PC-9 (cell line): ENCODE data around the gene PPP2R3A. TPM values are rescaled to one million over a fixed set of nuclear protein-coding genes. Genes with fewer than 3 reads are reported as not detected.
"Not testable (repeated sequence)": the region's sequence is repeated elsewhere in the genome, so short reads cannot be mapped to it uniquely, and the experiment has no call there.

ENCODE experiments used
- BruUV-seq: library from RNA; stranded (reverse); fragments of 400-500 nt; replicated peaks from 2 replicates; lab custom pipeline; 2021; lab: Mats Ljungman, UMichigan
- CTCF ChIA-PET: fragments of 300-600 bp; sonication (Branson Sonifier 250); formaldehyde crosslinking; loops from one replicate; lab custom pipeline; 2022; ENCODE audit warnings: antibody characterized with exemption; lab: Charles Lee
- POLR2A ChIA-PET: fragments of 300-600 bp; sonication (Branson Sonifier 250); formaldehyde crosslinking; loops from one replicate; lab custom pipeline; 2022; ENCODE audit warnings: antibody characterized with exemption; ENCODE audit not compliant: unreplicated experiment; lab: Charles Lee
- DNase-seq, 2 experiments: peaks; one replicate each; pipeline versions ENCODE4 v3.0.0 to v3.0.0-alpha.2; 2015 to 2022; ENCODE audit warnings: mixed read lengths in 1 of 2
- H2AFZ ChIP-seq: fragments of 200-600 bp; sonication (generic); 2 replicates; pipeline ENCODE4 v1.8.1; 2017; ENCODE audit warnings: antibody characterized with exemption
- H3F3A ChIP-seq: fragments of 200-600 bp; sonication (generic); 2 replicates; pipeline ENCODE4 v1.8.1; 2017; ENCODE audit warnings: antibody characterized with exemption, mild to moderate bottlenecking, low read depth; ENCODE audit not compliant: insufficient read depth
- H3K27ac ChIP-seq: fragments of 200-600 bp; sonication (generic); 2 replicates; pipeline ENCODE4 v1.6.1; 2016; ENCODE audit warnings: mixed run types
- H3K27me3 ChIP-seq: fragments of 200-600 bp; sonication (generic); 2 replicates; pipeline ENCODE4 v1.6.1; 2016; ENCODE audit warnings: low read depth, mixed run types; ENCODE audit not compliant: insufficient read depth
- H3K36me3 ChIP-seq: fragments of 200-600 bp; sonication (generic); 2 replicates; pipeline ENCODE4 v1.6.1; 2016; ENCODE audit warnings: low read depth, mixed run types
- H3K4me1 ChIP-seq: fragments of 200-600 bp; sonication (generic); replicated peaks from 2 replicates; pipeline ENCODE4 v1.6.1; 2016; ENCODE audit warnings: mixed run types; ENCODE audit not compliant: insufficient read depth
- H3K4me2 ChIP-seq: fragments of 200-600 bp; sonication (generic); 2 replicates; pipeline ENCODE4 v1.6.1; 2017; ENCODE audit warnings: mixed run types
- H3K4me3 ChIP-seq: fragments of 200-600 bp; sonication (generic); 2 replicates; pipeline ENCODE4 v1.6.1; 2016; ENCODE audit warnings: mixed run types
- H3K79me2 ChIP-seq: fragments of 200-600 bp; sonication (generic); 2 replicates; pipeline ENCODE4 v1.6.1; 2017; ENCODE audit warnings: low read depth, mixed run types
- H3K9me2 ChIP-seq: fragments of 200-600 bp; sonication (generic); 2 replicates; pipeline ENCODE4 v1.8.1; 2017; ENCODE audit warnings: mild to moderate bottlenecking; ENCODE audit not compliant: insufficient read depth
- H3K9me3 ChIP-seq: fragments of 200-600 bp; sonication (generic); 2 replicates; pipeline ENCODE4 v1.8.1; 2016; ENCODE audit warnings: low read depth; ENCODE audit not compliant: insufficient read depth
- H4K20me1 ChIP-seq: fragments of 200-600 bp; sonication (generic); 2 replicates; pipeline ENCODE4 v1.8.1; 2017; ENCODE audit not compliant: insufficient read depth
- EZH2 ChIP-seq: fragments of 200-600 bp; sonication (generic); IDR thresholded peaks from 2 replicates; pipeline ENCODE4 v1.8.0; 2017; ENCODE audit warnings: antibody characterized with exemption, low read depth
- intact Hi-C: fragments of 100-400 bp; cut with micrococcal nuclease; formaldehyde crosslinking; loops from one replicate; pipeline ENCODE4 v1.10.0; 2022; ENCODE audit not compliant: unreplicated experiment
- total RNA-seq: library from RNA; stranded (reverse); gene quantifications from 2 replicates; pipeline ENCODE4 v1.2.3, GENCODE V29; 2021
- TF ChIP-seq, protein P1 (sequence below): fragments of 200-600 bp; sonication (generic); conservative IDR thresholded peaks from 2 replicates; pipeline ENCODE4 v1.6.1; 2017; ENCODE audit warnings: mixed run types, antibody characterized with exemption, mild to moderate bottlenecking, moderate library complexity

Gene PPP2R3A
- total RNA-seq, 1 experiment from 2014 or later: 42.6 TPM

- CTCF ChIA-PET: interaction anchor here (0.6 kb wide), 1 partner anchor 345 kb away, joined by 4 read pairs; no protein-coding TSS in a partner anchor
- DNase-seq: peak; percentile 38 to 91
Measured at GRCh38 chr3:135927155-135927554, 38.4 kb upstream of the PPP2R3A start.

GRCh38 chr3:135929670-135930069 lies 35.9 kb upstream of the PPP2R3A start:
- Histone ChIP-seq H3F3A (peaks cover 9% of the 10 kb centered on the region; the same call in 1 of the 2 replicates), H3K4me1 (peaks cover 22% of the 10 kb centered on the region), H3K9me3 (no peaks in the 10 kb centered on the region), H3K4me2 (no peak overlapping the region), H3K27ac (no peak overlapping the region), H2AFZ (no peak overlapping the region), H3K4me3 (no peak overlapping the region), H4K20me1 (no peaks in the 10 kb centered on the region), H3K36me3 (no peaks in the 10 kb centered on the region), H3K27me3 (no peaks in the 10 kb centered on the region), H3K79me2 (no peaks in the 10 kb centered on the region), H3K9me2 (no peaks in the 10 kb centered on the region)
- CTCF ChIA-PET: no interaction called here
- peak in 1 of 2 experiments; percentile 21 for DNase-seq
- no TSS peak for BruUV-seq
- TF ChIP-seq, protein P1, sequence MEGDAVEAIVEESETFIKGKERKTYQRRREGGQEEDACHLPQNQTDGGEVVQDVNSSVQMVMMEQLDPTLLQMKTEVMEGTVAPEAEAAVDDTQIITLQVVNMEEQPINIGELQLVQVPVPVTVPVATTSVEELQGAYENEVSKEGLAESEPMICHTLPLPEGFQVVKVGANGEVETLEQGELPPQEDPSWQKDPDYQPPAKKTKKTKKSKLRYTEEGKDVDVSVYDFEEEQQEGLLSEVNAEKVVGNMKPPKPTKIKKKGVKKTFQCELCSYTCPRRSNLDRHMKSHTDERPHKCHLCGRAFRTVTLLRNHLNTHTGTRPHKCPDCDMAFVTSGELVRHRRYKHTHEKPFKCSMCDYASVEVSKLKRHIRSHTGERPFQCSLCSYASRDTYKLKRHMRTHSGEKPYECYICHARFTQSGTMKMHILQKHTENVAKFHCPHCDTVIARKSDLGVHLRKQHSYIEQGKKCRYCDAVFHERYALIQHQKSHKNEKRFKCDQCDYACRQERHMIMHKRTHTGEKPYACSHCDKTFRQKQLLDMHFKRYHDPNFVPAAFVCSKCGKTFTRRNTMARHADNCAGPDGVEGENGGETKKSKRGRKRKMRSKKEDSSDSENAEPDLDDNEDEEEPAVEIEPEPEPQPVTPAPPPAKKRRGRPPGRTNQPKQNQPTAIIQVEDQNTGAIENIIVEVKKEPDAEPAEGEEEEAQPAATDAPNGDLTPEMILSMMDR: no peak
- TF ChIP-seq EZH2: no peak
- intact Hi-C loops: no loop called here
- POLR2A ChIA-PET: no interaction called here

More at GRCh38 chr3:135927155-135927554, 38.4 kb upstream of the PPP2R3A start:
- Histone ChIP-seq H3F3A (peaks cover 9% of the 10 kb centered on the region; the same call in 1 of the 2 replicates), H3K9me3 (no peaks in the 10 kb centered on the region), H3K9me2 (no peaks in the 10 kb centered on the region), H3K4me1 (peaks cover 22% of the 10 kb centered on the region), H2AFZ (no peak overlapping the region; the same call in 1 of the 2 replicates), H3K27ac (no peak overlapping the region; the same call in 1 of the 2 replicates), H3K27me3 (no peaks in the 10 kb centered on the region), H3K79me2 (no peaks in the 10 kb centered on the region), H3K4me2 (peak overlapping the region; percentile 37), H4K20me1 (no peaks in the 10 kb centered on the region), H3K4me3 (no peak overlapping the region), H3K36me3 (no peaks in the 10 kb centered on the region)
- intact Hi-C loops: loop anchor here (2.0 kb wide), 1 partner anchor 38 kb away; the partner anchor contains the start of gene PPP2R3A
- no peak for TF ChIP-seq EZH2
- no TSS peak for BruUV-seq
- POLR2A ChIA-PET: interaction anchor here (0.6 kb wide), 1 partner anchor 324 kb away, joined by 3 read pairs; no protein-coding TSS in a partner anchor

GRCh38 chr3:135930255-135930654 lies 35.3 kb upstream of the PPP2R3A start:
- H3F3A ChIP-seq: peaks cover 9% of the 10 kb centered on the region; the same call in 1 of the 2 replicates
- intact Hi-C loops: no loop called here
- ChIA-PET POLR2A (no interaction called here), CTCF (no interaction called here)
- no peaks in the 10 kb centered on the region for H3K27me3 ChIP-seq
- no peaks in the 10 kb centered on the region for H3K9me3 ChIP-seq
- H3K79me2 ChIP-seq: no peaks in the 10 kb centered on the region
- peaks cover 28% of the 10 kb centered on the region for H3K4me1 ChIP-seq
- H3K4me3 ChIP-seq: no peak overlapping the region
- DNase-seq: no peak
- no peak overlapping the region for H2AFZ ChIP-seq
- BruUV-seq: no TSS peak
- H4K20me1 ChIP-seq: no peaks in the 10 kb centered on the region
- H3K4me2 ChIP-seq: no peak overlapping the region
- H3K36me3 ChIP-seq: no peaks in the 10 kb centered on the region
- no peak overlapping the region for H3K27ac ChIP-seq
- TF ChIP-seq, protein P1: no peak
- TF ChIP-seq EZH2: no peak
- no peaks in the 10 kb centered on the region for H3K9me2 ChIP-seq

- not testable (repeated sequence) for H3K27me3 ChIP-seq, BruUV-seq, H3F3A ChIP-seq, H4K20me1 ChIP-seq, H3K9me3 ChIP-seq, H3K79me2 ChIP-seq, H3K9me2 ChIP-seq, H3K4me3 ChIP-seq, H3K36me3 ChIP-seq
- DNase-seq: peak; percentile 71 to 73
- Histone ChIP-seq H3K4me1 (peaks cover 19% of the 10 kb centered on the region), H3K4me2 (peak overlapping the region; percentile 74), H3K27ac (peak overlapping the region; percentile 29; the same call in 1 of the 2 replicates), H2AFZ (peak overlapping the region; percentile 61)
- ChIA-PET POLR2A (interaction anchor here (0.6 kb wide), 2 partner anchors 30 to 38 kb away, joined by 4 to 5 read pairs; no protein-coding TSS in a partner anchor), CTCF (interaction anchor here (0.6 kb wide), 1 partner anchor 1079 kb away, joined by 4 read pairs; no protein-coding TSS in a partner anchor)
- intact Hi-C loops: loop anchor here (1.0 kb wide), 2 partner anchors 27 to 30 kb away; partner anchors contain the start of gene PPP2R3A
Measured at GRCh38 chr3:135935171-135935570, 30.4 kb upstream of the PPP2R3A start.

DNA sequence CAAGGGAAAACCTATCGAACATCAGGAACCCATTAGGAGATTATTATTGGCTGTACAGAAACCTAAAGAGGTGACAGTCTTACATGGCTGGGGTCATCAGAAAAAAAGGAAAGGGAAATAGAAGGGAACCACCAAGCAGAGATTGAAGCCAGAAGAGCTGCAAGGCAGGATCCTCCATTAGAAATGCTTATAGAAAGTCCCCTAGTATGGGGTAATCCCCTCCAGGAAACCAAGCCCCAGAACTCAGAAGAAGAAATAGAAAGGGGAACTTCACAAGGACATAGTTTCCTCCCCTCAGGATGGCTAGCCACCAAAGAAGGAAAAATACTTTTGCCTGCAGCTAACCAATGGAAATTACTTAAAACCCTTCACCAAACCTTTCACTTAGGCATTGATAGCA lies 27.8 kb upstream of the PPP2R3A start:
- H3K4me3 ChIP-seq, BruUV-seq, H3K9me2 ChIP-seq, H3K9me3 ChIP-seq, H3K4me2 ChIP-seq, DNase-seq, H2AFZ ChIP-seq, intact Hi-C loops, CTCF ChIA-PET, H4K20me1 ChIP-seq, H3K27me3 ChIP-seq, H3K27ac ChIP-seq, H3K79me2 ChIP-seq, POLR2A ChIA-PET, H3F3A ChIP-seq, H3K36me3 ChIP-seq: not testable (repeated sequence)
- peaks cover 19% of the 10 kb centered on the region for H3K4me1 ChIP-seq
